Stimulated activated CD4-positive, alpha-beta T cell treated with anti-CD3 and anti-CD28 coated beads, Interleukin-4, amount 100 ng/mL, for 4 hours (primary cell): Measurements from ENCODE around the gene CACUL1.
"Not testable (repeated sequence)": the region's sequence is repeated elsewhere in the genome, so short reads cannot be mapped to it uniquely, and the experiment has no call there.

ENCODE experiments used
- DNase-seq, 2 experiments: peaks; one replicate each; pipeline ENCODE4 v3.0.0-alpha.2; 2020

The CACUL1 gene

DNA sequence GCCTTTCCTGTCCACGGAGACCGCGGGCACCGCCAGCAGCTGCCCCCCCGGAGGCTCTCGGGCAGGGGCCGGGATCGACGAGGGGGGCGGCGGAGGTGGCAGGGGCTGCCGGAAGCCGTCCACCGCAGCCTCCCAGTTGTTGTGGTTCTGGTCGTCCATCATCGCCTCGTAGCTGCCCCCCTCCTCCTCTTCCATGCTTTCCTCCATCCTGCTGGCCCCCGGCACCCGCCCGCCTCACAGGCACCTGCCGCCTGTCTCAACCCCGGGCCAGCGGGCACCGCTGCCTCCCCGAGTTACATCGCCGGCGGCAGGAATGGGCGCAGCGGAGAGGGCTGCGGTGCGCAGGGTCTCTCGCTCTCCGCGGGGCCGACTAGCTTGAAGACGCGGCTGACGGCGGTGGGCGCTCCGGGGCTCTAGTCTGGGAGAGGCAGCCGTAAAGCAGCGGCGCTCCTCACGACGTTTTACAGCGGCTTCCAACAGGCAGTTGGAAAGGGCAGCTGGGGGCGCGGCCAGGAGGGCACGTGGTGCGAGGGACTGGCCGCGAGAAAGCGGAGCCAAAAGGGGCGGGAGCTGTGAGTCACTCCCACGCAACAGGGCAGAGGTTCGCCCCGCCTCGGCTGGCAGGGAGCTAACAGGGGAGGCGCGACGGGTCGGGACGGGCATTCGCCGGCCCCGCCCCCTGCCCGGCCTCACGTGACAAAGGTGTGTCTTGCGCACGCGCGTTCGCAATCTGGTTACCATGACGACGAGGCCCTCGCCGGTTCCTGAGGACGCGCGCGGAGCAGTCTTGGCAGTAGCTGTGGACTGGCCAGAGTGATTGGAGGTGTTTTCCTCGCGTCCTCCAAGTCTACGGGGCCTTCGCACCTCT, at the start of gene CACUL1:
Gene CACUL1 (minus strand): TSS at position 415 of the 868 bp plus-strand sequence. CDS start 208 bp downstream, at position 207.
- DNase-seq, result peak; percentile 99 to 100

DNA sequence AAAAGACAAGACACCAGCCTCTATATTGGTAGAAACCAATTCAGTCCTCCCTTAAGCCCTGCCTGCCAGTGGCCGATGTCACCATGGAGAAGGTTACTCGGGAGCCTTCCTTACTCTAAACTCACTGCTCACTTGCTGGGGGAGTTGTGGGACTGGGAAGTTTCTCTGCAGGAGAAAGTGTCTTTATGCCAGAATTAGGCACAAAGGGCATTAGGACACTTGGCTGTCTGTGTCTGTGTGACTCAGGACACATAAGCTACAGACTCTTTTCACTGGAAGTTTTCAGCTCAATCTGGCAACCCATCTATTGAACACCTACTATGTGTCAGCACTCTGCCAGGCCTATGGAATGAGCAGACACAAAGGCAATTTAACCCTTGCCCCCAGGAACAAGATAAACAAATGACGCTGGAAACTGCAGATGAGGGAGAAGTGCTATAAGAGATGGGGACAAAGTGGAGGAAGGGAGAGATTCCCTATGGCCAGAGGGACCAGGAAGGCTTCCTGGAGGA, 49.5 kb upstream of the CACUL1 start:
- DNase-seq, result no peak

DNA sequence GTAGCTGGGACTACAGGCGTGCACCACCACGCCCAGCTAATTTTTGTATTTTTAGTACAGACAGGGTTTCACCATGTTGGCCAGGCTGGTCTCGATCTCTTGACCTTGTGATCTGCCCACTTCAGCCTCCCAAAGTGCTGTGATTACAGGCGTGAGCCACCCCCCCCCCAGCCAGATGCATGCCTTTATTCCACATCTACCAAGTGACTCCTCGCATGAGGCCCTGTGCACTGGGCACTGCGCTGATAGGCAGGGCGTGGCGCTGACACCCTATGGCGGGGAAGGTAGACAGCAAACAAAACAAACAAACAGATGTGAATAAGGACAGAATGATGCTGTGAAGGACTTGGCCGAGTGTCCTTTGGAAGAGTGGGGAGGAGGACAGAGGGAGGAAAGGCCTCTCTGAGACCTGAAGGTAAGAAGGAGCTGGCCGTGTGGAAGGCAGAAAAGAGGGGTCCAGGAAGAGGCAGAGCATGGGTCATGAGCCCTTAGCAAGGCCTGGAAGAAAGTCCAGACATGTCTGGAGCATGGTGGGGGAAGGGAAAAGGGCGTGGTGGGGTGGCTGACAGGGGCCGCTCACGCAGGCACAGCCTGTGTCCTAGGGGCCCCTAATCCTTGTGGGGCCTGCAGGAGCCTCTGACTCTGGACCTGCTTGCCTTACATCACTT, 47.5 kb upstream of the CACUL1 start:
- DNase-seq, result no peak

DNA sequence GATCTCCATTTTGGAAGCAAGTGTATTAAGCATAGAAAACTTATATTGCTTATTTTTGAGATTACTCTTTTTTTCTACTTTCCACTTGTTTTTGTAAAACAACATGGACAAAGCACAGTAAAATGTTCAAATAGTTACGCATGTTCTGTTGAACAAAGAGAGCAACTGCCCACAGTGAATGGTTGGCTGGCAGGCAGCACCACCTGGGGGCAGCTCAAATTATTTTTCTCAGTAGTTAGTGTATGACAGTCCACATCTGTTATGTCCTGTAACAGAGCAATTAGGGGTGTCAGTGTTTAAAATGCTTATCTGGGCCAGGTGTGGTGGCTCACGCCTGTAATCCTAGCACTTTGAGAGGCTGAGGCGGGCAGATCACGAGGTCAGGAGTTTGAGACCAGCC, 46.1 kb upstream of the CACUL1 start:
- no peak for DNase-seq

DNA sequence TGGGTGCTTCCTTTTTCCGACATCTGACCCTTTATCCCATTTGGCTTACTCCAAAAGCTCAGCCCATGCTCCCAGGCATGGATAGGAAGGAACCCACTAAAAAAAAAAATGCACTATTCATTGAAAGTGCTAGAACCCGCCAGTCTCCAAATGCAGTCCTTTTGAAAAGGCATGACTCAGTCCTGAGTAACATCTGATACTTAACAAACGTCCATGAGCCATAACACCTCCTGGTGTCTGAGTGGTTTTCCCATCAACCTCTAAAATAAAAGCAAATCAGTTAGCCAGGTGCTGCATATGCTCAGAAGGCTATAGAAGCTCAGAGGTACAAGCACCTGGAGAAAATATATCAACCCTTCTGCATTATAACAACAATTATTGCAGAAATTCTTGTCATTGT, 45.0 kb upstream of the CACUL1 start:
- DNase-seq, result no peak

DNA sequence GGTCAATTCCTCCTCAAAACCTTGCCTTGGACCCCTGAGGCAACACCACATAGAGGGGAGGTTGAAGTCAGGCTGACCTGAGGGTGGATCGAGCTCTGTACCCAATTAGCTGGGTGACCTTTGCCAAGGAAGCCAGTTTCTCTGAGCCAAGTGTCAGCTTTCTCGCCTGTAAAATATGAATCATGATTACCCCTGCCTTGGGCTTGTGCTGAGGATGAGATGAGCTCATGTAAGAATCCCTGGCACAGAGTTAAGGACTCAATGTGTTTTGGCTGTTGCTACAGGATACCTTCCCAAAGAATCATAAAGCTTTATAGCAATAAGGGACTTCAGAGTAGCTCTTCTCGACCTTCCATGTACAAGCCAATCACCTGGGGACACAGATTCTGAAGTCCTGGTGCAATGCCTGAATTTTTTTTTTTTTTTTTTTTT, 43.5 kb upstream of the CACUL1 start:
- no peak for DNase-seq

DNA sequence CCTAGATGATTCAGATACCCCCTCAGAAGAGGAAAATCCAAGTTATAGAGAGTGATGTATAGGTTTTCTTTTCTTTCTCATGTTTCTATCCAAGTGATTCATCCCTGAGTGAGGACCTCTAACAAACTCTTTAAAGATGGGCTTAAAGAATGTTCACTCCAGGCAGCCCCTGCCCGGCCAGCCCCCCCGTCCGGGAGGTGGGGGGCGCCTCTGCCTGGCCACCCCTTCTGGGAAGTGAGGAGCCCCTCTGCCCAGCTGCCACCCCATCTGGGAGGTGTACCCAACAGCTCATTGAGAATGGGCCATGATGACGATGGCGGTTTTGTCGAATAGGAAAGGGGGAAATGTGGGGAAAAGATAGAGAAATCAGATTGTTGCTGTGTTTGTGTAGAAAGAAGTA, 40.2 kb upstream of the CACUL1 start:
- not testable (repeated sequence) for DNase-seq

DNA sequence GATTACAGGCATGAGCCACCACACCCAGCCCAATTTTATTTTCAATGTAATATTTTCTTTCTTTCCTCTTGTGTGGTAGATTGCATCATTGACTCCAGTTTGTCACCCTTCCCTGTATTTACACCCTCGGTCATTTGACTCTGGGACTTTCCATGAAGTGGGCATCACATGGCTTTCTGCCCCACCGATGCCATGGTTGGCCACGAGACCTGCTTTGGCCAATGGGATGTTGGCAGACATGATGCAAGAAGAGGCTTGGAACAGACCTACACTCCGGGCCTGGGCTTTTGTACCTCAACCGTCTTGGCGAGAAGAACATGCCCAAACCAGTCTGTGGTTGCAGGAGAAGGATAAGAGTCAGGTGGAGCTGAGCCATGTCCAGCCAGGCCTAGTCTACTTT, 38.8 kb upstream of the CACUL1 start:
- DNase-seq, result no peak

DNA sequence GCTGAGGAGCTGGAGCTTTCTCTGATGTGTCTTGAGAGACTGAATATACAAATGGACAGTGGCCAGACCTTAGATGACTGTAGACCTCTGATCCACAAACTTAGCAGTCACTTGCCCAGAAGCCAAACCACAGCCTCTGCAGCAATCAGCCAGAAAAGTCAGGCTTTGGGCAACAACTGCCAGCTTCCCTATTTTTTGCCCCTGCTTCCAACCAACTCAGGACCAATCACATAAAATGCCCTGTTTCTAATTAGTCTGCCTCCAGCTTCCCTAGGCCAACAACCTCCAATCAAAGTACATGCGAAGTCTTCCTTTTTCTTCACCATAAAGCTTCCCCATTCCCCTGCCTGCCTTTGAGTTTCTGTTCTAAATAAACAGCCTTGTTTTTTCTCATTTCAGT, 37.8 kb upstream of the CACUL1 start:
- no peak for DNase-seq

DNA sequence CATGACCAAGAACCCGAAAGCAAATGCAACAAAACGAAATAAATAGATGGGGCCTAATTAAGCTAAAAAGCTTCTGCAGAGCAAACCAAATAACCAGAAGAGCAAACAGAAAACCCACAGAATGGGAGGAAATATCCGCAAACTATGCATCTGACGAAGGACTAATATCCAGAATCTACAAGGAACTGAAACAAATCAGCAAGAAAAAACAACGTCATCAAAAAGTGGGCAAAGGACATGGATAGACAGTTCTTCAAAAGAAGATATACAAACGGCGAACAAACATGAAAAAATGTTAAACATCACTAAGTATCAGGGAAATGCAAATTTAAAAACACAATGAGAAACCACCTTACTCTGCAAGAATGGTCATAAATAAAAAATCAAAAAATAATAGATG, 35.3 kb upstream of the CACUL1 start:
- DNase-seq, result no peak

DNA sequence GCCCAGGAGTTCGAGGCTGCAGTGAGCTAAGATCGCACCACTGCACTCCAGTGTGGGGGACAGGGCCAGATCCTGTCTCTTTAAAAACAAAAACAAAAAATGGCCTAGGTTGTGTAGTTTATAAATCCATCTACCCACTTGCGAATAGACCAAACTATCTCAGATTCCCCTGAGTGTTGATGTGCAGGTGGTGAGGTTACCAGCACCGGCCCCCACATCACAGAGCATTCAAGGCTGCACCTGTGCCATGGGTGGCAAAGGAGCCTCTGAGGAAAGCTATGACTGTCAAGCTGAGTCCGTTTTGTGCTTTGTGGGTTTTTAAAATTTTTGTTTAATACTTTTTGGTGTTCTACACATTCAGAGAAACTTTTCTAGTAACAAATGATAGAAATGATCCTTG, 30.8 kb upstream of the CACUL1 start:
- DNase-seq, result no peak

DNA sequence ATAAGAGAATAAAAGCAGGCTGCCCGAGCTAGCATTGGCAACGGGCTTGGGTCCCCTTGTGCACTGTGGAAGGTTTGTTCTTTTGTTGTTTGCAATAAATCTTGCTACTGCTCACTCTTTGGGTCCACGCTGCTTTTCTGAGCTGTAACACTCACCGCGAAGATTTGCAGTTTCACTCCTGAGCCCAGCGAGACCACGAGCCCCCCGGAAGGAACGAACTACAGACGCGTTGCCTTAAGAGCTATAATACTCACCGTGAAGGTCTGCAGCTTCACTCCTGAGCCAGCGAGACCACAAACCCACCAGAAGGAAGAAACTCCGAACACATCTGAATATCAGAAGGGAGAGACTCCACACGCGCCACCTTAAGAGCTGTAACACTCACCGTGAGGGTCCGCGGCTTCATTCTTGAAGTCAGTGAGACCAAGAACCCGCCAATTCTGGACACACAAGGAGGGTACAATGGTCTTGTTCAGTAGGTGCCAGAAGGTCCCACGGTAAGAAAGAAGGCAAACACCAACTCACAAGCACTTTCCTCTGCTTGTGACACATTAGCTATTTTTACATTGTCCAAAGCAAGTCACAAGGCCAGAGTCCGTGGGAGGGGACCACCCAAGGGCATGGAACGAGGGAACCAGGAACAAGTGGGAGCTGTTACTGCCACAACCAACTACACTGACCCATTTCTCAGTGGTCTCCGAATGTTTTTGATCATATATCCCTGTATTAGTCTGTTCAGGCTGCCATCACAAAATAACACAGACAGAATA, 29.2 kb upstream of the CACUL1 start:
- DNase-seq, result no peak

DNA sequence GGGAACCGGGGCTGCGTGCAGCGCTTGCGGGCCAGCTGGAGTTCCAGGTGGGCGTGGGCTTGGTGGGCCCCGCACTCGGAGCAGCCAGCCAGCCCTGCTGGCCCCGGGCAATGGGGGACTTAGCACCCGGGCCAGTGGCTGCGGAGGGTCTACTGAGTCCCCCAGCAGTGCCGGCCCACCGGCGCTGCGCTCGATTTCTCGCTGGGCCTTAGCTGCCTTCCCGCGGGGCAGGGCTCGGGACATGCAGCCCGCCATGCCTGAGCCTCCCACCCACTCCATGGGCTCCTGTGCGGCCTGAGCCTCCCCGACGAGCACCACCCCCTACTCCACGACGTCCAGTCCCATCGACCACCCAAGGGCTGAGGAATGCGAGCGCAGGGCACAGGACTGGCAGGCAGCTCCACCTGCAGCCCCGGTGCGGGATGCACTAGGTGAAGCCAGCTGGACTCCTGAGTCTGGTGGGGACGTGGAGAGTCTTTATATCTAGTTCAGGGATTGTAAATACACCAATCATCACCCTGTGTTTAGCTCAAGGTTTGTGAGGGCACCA, 28.2 kb upstream of the CACUL1 start:
- not testable (repeated sequence) for DNase-seq

DNA sequence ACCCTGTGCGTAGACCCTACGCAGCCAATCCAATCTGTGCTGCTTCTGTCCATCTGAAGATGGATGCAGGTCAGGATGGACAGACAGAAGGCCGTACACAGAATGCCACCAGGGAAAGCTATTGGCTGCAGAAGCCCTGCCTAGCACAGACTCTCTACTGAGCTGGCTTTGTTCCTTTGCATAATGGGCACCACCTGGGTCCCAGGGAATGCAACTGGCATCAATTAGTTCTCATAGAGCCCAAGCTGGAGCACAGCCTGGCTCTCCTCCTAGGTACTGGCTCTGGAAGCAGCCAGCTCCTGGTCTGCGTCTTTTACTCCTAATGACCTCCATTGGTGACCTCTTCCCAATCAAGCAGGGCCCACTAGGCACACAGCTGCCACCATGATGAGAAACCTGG, 26.8 kb upstream of the CACUL1 start:
- DNase-seq, result no peak

DNA sequence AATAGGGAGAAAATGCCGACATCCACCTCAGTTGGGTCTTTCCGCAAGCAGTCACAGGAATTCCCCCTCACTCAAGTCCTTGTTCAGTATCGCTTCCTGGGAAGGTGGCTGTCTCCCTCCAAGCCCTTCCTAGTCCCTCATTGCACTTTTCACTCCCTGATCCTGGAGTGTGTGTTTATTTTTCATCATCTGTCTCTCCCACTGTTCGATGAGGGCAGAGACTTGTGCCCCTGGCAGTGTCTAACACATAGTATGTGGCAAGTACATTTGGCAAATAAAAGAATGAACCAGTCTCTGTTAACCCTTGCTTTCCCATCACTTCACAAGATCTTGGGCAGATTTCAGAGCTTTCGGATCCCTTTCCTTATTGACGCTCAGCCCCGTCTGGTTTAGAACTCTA, 24.0 kb upstream of the CACUL1 start:
- no peak for DNase-seq

DNA sequence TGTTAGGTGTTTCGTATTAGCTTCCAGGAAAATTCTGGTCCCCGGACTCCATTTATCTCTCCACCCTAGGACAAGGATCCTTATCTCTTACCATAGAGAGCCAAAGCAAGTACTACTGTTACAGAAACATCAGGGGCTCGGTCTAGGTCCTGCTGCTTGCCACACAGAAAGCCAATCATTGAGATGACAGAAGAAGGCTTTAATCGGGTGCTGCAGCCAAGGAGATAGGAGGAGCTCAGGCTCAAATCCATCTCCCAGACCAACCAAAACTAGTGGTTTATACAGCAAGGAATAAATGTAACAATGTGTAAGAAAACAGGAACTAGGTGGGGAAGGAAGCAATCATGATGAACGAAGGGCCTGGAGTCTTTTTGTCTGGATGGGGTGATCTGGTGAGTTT, 22.2 kb upstream of the CACUL1 start:
- DNase-seq, result no peak

DNA sequence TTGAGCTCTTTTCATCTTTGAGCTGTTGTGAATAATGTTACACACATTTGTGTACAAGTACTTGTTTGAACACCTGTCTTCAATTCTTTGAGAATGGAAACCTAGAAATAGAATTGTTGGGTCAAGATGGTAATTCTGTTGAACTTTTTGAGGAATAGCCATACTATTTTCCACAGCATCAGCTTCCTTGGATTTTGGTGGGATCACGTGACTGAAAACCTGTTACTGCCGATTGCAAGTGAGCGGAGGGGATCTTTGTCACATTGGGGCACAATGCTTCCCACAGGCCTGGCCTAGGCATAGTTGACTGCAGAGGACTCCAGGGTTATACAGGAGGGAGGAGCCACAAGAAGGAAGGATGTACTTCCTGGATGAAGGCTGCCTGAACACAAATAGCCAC, 21.3 kb upstream of the CACUL1 start:
- DNase-seq, result no peak

DNA sequence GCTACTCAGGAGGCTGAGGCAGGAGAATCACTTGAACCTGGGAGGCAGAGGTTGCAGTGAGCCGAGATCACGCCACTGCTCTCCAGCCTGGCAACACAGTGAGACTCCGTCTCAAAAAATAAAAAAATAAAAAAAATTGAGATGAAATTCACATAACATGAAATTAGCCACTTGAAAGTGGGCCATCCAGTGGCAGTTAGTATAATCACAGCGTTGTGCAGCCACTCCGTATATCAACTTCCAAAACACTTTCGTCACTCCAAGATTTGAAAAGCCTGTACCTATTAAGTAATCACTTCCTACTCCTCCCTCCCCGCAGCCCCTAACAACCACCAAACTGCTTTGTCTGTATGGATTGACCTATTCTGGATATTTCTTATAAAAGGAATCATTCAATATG, 20.7 kb upstream of the CACUL1 start:
- DNase-seq, result no peak

DNA sequence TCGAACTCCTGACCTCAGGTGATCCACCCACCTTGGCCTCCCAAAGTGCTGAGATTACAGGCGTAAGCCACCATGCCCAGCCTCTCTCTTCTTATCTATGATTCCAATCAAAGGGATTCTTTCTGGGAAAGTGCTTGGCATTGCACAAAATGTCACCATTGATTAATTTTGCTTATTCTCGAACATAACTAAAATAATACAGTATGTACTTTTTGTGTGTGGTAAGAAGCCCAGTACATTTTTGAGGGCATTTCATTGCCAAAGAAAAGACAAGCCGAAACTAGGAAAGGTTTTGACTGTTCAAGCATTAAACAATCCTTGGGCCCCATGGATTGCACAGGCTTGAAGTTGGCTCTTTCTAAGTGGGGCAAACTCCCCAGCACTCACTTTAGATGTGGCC, 18.3 kb upstream of the CACUL1 start:
- DNase-seq, result no peak

DNA sequence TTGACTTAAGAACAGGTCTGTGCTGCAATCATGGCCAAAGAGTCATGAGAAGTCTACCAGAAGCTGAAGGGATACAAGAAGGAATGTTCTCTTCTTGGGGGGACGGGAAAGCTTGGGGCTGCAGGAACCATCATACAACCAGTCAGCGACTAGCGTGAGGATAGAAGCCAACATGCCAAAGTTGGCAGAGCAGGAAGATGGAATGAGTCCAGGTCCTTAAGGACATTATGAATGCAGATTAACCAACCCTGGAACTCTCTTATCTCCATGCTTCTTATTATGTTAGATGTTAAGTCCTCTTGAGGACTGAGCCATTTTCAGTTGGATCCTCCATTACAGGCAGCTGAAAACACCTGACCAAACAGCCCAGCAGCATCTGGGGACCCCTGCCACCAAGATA, 17.2 kb upstream of the CACUL1 start:
- DNase-seq, result no peak

DNA sequence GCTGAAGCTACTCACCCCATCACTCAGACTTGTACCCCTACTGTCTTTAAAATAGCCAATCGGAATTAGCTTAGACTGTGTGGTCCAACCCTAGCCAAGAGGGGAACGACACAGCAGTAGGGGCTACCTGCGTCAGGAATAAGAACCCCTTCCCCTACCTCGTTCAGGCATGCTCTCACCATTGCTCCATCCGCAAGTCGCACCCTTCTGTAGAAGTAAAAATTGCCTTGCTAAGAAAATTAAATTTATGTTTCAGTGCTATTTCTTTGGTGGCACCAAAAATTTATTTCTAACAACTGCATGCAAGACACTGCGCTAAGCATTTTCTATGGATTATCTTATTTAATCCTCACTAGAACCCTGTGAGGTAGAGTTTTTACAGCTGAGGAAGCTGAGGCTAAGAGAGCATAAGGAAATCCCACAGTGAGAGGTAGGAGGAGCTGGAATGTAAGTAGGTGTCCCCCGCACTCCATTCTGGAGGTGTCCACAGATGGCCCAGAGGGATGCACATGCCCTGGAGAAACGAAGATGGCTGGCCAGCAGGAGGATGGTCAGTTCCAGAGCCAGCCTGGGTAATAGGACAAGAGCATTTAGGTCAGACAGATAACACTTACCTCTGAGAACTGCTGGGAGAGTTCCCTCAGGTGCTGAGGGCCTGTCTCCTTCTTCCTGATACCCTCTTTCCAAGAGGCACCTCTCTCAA, 15.3 kb upstream of the CACUL1 start:
- no peak for DNase-seq
